Adrenal gland (tissue), 12 donors: Measurements from ENCODE around the gene CUX1. TPM values are rescaled to one million over a fixed set of nuclear protein-coding genes. Genes with fewer than 3 reads are reported as not detected.
A peak's percentile ranks its signal among the peaks of the same experiment; 100 is the strongest.

Experiments
- DNase-seq, 7 donors: peaks; one replicate each; pipeline ENCODE4 v3.0.0-alpha.2; 2019 to 2020
- H3K27ac ChIP-seq, 5 donors: fragments of 200-600 bp; sonication (generic) in 4 of 5; 1 replicate in 3 of 5; 2 replicates in 2 of 5; pipeline versions ENCODE4 v1.5.1 to v1.8.0; 2016 to 2020; ENCODE audit warnings: mild to moderate bottlenecking in 1 of 5
- H3K27me3 ChIP-seq: fragments of 200-600 bp; 2 replicates; pipeline ENCODE4 v1.8.0; 2021
- H3K36me3 ChIP-seq, 2 donors: fragments of 200-600 bp; replicated peaks in 1 of 2; 1 replicate in 1 of 2; 2 replicates in 1 of 2; pipeline versions ENCODE4 v1.5.1 to v1.8.0; 2018 to 2022
- H3K4me1 ChIP-seq, 2 donors: fragments of 200-600 bp; replicated peaks in 1 of 2; 1 replicate in 1 of 2; 2 replicates in 1 of 2; pipeline versions ENCODE4 v1.5.1 to v1.8.0; 2018 to 2021
- H3K4me3 ChIP-seq, 4 donors: fragments of 200-600 bp; sonication (generic) in 3 of 4; one replicate each; pipeline ENCODE4 v1.5.1; 2016 to 2018
- H3K9me3 ChIP-seq, 3 donors: fragments of 200-600 bp; sonication (generic) in 1 of 3; replicated peaks in 1 of 3; 1 replicate in 2 of 3; 2 replicates in 1 of 3; pipeline versions ENCODE4 v1.5.1 to v1.8.0; 2016 to 2021
- POLR2A ChIP-seq, 2 donors: fragments of 450-650 bp; IDR thresholded peaks; one replicate each; pipeline ENCODE4 v1.6.1; 2017; ENCODE audit warnings: antibody characterized with exemption in 2 of 2, mild to moderate bottlenecking in 2 of 2, moderate library complexity in 1 of 2
- WGBS, 4 donors: extraction: QIAGEN DNeasy Blood & Tissue Kit in 2 of 4; methylation state at CpG; one replicate each; pipeline versions ENCODE4 v1.1.5 to v1.1.7; 2013 to 2017; 5-methylcytosine and 5-hydroxymethylcytosine counted together
- intact Hi-C, 2 donors: fragments of 100-400 bp; cut with DNase I; formaldehyde crosslinking; loops; one replicate each; pipeline versions ENCODE4 v1.14.1 to v1.15.0; 2022 to 2023
- polyA plus RNA-seq, 3 donors: library from polyadenylated mRNA; stranded (reverse); fragments of 200-250 nt in 2 of 3; fragments of 350-450 nt in 1 of 3; fragmentation: Illumina TruSeq in 1 of 3; extraction: RNeasy Lipid Tissue Mini Kit (QIAGEN cat#74804) in 1 of 3; gene quantifications; one replicate each; pipeline ENCODE4 v1.2.3, GENCODE V29; 2013 to 2014
- total RNA-seq, 9 donors: library from RNA; depleted of rRNA in 4 of 9; stranded (reverse); fragments of >200 nt in 4 of 9; fragments of 120-200 nt in 1 of 9; fragmentation: NEBNext Ultra II Directional in 1 of 9; extraction: Animal tissue kit (Norgen Biotek cat#: 25700) in 1 of 9; gene quantifications; one replicate each; pipeline versions ENCODE4 v1.1.0 to v1.2.4, GENCODE V29; 2013 to 2023
- TF ChIP-seq, protein P1 (sequence below), 6 experiments: fragments of 450-650 bp in 4 of 6; fragments of 200-600 bp in 2 of 6; sonication (generic) in 1 of 6; IDR thresholded peaks; 1 replicate in 5 of 6; 2 replicates in 1 of 6; pipeline versions ENCODE4 v1.5.1 to v1.8.0; 2016 to 2021; ENCODE audit warnings: antibody characterized with exemption in 6 of 6, mild to moderate bottlenecking in 2 of 6, moderate library complexity in 1 of 6
- donor health status: healthy with polysubstance abuse.
- donor health status: Bipolar disorder and iron deficiency.
- donor health status: DM: yes; HTN: yes; CAD: no.
- donor health status: DM: no; HTN: no; CAD: no.
- donor health status: DM: no; HTN: no; CAD: no.
- donor health status: DM: yes; HTN: yes; CAD: no.

The CUX1 gene
- total and polyA plus RNA-seq, 12 donors = 17.2 to 72.6 (median 58.3) TPM

DNA sequence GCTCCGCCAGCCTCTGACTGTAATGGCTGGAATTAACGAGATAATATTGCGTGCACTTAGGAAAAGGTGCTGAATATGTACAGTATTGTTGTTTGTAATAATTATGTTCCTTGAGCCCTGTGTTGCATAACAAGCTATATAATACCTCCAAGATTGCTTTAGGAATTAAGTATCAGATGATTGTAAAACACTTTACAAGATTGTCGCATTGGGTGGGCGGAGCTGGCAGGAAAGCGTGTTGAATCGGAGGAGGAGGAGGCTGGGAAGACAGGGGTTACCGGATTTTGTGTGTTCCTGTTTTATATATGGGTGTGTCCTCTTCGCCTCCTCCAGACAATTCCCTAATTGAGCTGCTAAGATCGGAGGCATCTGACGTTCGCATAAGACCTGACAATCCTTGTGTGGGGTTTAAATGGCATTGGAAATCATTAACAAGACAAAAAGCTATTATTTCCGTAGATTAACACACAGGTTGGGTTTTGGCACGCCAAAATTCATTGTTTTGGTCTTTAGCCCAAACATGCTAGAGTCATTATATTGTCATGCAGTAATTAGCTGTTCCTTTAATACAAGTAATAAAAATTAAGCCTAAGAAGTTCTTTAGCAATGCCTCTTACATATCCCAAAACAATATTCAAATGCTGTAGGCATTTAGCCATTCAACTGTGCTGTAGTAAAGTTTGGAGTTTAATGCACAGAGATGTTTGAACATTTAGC lies 276.3 kb downstream of the CUX1 start:
- Histone ChIP-seq H3K27me3 (no peaks in the 10 kb centered on the region), H3K9me3 (no peaks in the 10 kb centered on the region), H3K36me3 (no peaks in the 10 kb centered on the region), H3K4me1 (no peaks in the 10 kb centered on the region), H3K27ac (no peak overlapping the region), H3K4me3 (no peak overlapping the region)
- no peak for TF ChIP-seq POLR2A (IDR thresholded peaks at IDR 0.05)
- TF ChIP-seq, protein P1, sequence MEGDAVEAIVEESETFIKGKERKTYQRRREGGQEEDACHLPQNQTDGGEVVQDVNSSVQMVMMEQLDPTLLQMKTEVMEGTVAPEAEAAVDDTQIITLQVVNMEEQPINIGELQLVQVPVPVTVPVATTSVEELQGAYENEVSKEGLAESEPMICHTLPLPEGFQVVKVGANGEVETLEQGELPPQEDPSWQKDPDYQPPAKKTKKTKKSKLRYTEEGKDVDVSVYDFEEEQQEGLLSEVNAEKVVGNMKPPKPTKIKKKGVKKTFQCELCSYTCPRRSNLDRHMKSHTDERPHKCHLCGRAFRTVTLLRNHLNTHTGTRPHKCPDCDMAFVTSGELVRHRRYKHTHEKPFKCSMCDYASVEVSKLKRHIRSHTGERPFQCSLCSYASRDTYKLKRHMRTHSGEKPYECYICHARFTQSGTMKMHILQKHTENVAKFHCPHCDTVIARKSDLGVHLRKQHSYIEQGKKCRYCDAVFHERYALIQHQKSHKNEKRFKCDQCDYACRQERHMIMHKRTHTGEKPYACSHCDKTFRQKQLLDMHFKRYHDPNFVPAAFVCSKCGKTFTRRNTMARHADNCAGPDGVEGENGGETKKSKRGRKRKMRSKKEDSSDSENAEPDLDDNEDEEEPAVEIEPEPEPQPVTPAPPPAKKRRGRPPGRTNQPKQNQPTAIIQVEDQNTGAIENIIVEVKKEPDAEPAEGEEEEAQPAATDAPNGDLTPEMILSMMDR (IDR thresholded peaks at IDR 0.05) = no peak
- intact Hi-C loops = no loop called here
- peak in 2 of 7 donors; percentile 1 to 23 for DNase-seq
- 82 to 92% (median 89%) methylated on average over 14 of the region's 14 CpGs for WGBS, 4 donors

GRCh38 chr7:102094316-102094650 lies 276.9 kb downstream of the CUX1 start:
- TF ChIP-seq, protein P1 (IDR thresholded peaks at IDR 0.05) = no peak
- no peak for TF ChIP-seq POLR2A (IDR thresholded peaks at IDR 0.05)
- Histone ChIP-seq H3K4me1 (no peaks in the 10 kb centered on the region), H3K27me3 (no peaks in the 10 kb centered on the region), H3K36me3 (no peaks in the 10 kb centered on the region), H3K27ac (no peak overlapping the region), H3K4me3 (no peak overlapping the region), H3K9me3 (no peaks in the 10 kb centered on the region)
- intact Hi-C loops = no loop called here
- WGBS, 4 donors = 85 to 91% (median 88%) methylated on average over 4 of the region's 4 CpGs
- DNase-seq = no peak

DNA sequence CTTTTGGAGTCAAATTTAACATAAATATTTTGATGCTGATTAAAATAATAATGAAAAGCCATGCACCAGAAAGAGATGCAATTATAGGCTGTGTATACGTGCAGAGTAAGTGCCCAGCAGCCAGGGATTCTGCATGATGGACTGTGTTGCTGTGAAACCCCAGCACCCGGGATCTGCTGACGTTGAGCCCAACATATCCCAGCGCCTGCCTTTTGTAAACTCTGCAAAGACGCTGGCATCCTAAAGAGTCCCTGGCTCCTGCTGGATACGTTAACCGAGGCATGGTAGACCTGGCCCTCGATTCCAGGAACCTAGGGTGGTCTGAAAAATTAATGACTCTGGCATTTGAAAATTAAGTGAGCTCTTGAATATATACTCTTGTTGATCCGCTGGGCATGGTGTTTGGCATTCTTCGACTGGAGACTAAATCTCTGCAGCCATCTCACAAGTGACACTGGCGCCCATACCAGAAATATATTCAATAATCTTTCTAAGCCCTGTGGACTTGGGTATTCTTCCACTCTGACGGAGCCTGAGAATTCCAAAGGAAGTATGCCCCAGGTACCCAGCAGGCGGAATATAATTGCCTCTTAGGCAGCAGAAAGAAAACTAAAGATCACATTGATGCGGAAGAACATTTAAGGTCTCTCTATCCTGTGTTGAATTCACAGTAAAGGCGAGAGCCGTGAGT lies 278.0 kb downstream of the CUX1 start:
- no peak overlapping the region for H3K4me3 ChIP-seq
- no peaks in the 10 kb centered on the region for H3K9me3 ChIP-seq
- DNase-seq = peak in 1 of 7 donors; percentile 44
- TF ChIP-seq, protein P1 (IDR thresholded peaks at IDR 0.05) = no peak
- no peak for TF ChIP-seq POLR2A (IDR thresholded peaks at IDR 0.05)
- no peaks in the 10 kb centered on the region for H3K36me3 ChIP-seq
- no peaks in the 10 kb centered on the region for H3K27me3 ChIP-seq
- WGBS, 4 donors = 94 to 95% (median 94%) methylated on average over 14 to 16 of the region's 16 CpGs
- no peaks in the 10 kb centered on the region for H3K4me1 ChIP-seq
- H3K27ac ChIP-seq = no peak overlapping the region
- intact Hi-C loops = no loop called here

DNA sequence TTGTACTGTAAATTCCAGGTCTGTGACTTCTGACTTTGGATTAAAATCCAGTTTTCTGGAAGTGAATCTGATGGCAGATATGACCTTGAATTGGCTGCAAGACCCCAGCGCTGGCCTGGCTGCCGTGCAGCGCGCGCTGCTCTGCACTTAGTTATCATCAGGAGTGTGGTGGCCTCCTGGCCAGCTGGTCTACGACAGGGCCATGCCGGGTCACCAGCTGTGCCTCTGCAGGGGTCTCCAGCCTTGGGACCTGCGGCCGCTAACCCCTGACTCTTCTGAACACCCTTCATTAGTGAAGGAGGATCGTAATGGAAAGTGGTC lies 278.5 kb downstream of the CUX1 start:
- H3K4me3 ChIP-seq = no peak overlapping the region
- no peak for TF ChIP-seq POLR2A (IDR thresholded peaks at IDR 0.05)
- TF ChIP-seq, protein P1 (IDR thresholded peaks at IDR 0.05) = no peak
- no peaks in the 10 kb centered on the region for H3K4me1 ChIP-seq
- no peaks in the 10 kb centered on the region for H3K36me3 ChIP-seq
- H3K9me3 ChIP-seq = no peaks in the 10 kb centered on the region
- H3K27me3 ChIP-seq = no peaks in the 10 kb centered on the region
- intact Hi-C loops = no loop called here
- DNase-seq = peak in 1 of 7 donors; percentile 4
- WGBS, 4 donors = 77 to 93% (median 87%) methylated on average over 8 to 10 of the region's 10 CpGs
- no peak overlapping the region for H3K27ac ChIP-seq
